ENCODE data around the gene ARL2.
A peak's percentile ranks its signal among the peaks of the same experiment; 100 is the strongest.

ARL2 gene

DNA sequence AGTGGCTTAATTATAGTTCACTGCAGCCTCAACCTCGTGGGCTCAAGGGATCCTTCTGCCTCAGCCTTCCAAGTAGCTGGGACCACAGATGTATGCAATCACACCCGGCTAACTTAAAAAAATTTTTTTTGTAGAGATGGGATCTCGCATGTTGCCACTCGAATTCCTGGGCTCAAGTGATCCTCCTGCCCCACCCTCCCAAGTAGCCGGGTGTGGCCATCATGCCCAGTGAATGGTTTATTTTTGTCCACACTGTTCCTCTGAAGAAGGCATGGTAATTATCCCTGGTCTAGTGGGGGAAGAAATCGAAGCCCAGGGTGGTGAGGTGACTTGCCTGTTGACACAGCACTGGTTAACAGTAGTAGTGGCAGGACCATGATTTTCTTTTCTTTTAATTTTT is 28.9 kb downstream of the ARL2 start:
- Histone ChIP-seq H3K4me3 (no peak overlapping the region), H3K9me3 (no peaks in the 10 kb centered on the region), H3K27me3 (peaks cover 18% of the 10 kb centered on the region), H4K20me1 (peaks cover 60% of the 10 kb centered on the region), H3K4me2 (peak overlapping the region; percentile 90), H3K36me3 (peaks cover 43% of the 10 kb centered on the region), H3K4me1 (peaks cover 67% of the 10 kb centered on the region), H3K9ac (no peak overlapping the region), H3K27ac (no peak overlapping the region)
- no peak for TF ChIP-seq Cebpa-rat (IDR thresholded peaks at IDR 0.05)

- Histone ChIP-seq H3K9me3 (no peaks in the 10 kb centered on the region), H3K36me3 (peaks cover 38% of the 10 kb centered on the region), H3K4me1 (peaks cover 59% of the 10 kb centered on the region), H3K27ac (no peak overlapping the region), H3K9ac (no peak overlapping the region), H3K4me3 (no peak overlapping the region), H3K27me3 (peaks cover 25% of the 10 kb centered on the region), H3K4me2 (no peak overlapping the region), H4K20me1 (peaks cover 60% of the 10 kb centered on the region)
- no peak for TF ChIP-seq Cebpa-rat (IDR thresholded peaks at IDR 0.05)
Observed at GRCh38 chr11:65043881-65044501, 30.0 kb downstream of the ARL2 start.

DNA sequence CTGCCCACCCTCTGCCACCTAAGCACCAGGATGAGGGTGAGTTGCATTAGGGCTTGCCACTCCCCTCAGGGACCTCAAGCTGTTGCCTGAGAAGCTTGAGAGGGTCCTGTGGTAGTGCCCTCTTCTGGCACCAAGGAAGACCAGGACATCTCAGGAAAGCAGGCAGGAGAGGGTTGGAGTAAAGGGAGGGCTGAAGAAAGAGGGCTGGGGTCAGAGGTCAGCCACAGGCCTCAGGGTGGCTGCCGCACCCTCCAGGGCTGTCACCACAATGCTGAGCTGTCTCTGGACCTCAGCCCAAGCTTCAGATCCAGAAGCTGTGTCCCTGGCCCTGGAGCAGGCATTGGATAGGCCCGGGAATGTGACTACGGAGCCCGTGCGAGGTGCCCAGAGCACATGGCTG is 31.1 kb downstream of the ARL2 start:
- Histone ChIP-seq H3K27ac (no peak overlapping the region; the same call in 1 of the 2 replicates), H3K27me3 (peaks cover 25% of the 10 kb centered on the region), H4K20me1 (peaks cover 60% of the 10 kb centered on the region), H3K9ac (0 out of 2 replicates have a peak overlapping the region, but pooled peaks have one; percentile 19), H3K4me2 (peak overlapping the region; percentile 52), H3K4me1 (peaks cover 48% of the 10 kb centered on the region), H3K36me3 (peaks cover 38% of the 10 kb centered on the region), H3K4me3 (no peak overlapping the region), H3K9me3 (no peaks in the 10 kb centered on the region)
- TF ChIP-seq Cebpa-rat (IDR thresholded peaks at IDR 0.05): no peak

DNA sequence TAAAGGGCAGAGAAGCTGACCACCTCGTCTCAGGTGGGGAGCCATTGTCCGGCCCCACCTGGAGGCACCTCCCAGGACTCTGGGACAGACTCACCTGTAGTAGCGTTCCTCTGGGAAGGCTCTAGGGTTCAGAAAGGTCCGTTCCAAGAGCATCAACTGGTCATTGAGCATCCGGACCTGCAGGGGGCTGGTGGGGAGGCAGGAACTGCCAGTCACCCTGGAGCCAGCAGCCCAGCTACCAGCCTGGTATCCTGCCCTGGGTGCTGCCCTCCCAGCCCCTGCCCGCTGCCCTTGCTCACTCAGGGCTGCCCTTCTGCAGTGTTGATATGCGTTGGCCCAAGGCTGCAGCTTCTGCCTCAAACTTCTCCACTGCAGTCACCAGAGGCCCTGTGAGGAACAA is 31.8 kb downstream of the ARL2 start:
- Histone ChIP-seq H3K4me3 (no peak overlapping the region), H3K4me1 (peaks cover 42% of the 10 kb centered on the region), H3K27ac (no peak overlapping the region; the same call in 1 of the 2 replicates), H3K9me3 (no peaks in the 10 kb centered on the region), H3K9ac (no peak overlapping the region), H3K4me2 (peak overlapping the region; percentile 52), H4K20me1 (peaks cover 60% of the 10 kb centered on the region), H3K36me3 (peaks cover 38% of the 10 kb centered on the region), H3K27me3 (peaks cover 25% of the 10 kb centered on the region)
- TF ChIP-seq Cebpa-rat (IDR thresholded peaks at IDR 0.05): no peak

DNA sequence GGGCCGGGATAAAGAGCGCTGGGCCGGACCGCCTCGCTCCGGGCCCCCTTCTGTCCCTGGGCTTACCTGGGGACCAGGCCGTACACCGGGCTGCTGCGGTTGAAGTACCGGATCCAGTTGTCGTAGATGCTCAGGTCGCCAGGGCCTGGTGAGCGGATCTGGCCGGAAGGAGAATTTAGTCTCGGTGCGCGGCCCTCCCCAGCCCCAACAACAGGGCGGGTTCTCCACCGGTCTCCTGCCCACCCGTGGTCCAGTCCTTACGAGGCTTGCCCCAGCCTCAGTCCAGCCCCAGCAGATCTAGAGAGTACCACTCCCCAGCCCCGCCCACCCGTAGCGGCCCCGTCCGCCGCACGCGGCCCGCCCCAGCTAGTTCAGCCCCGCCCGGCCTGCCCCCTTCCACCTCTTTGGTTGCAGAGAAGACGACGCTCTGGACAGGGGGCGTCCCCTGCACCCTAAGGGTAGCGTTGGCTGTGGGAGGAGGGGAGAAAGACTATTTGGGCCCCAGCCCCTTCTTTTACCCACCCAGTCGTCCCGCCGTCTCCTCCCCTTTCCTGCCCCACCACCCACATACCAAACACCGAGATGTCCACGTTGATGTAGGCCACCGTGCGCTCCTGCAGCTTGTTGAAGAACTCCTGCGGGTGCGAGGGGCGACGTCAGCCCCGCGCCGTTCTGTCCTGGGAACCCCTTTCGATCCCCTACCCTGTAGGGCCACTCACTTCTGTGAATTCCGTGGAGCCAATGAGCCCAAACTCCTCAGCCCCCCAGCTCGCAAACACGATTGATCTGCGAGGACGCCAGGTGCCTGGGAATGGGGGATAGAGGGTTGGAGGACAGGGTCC is 33.8 kb downstream of the ARL2 start:
- peaks cover 33% of the 10 kb centered on the region for H3K4me1 ChIP-seq
- H4K20me1 ChIP-seq: peaks cover 44% of the 10 kb centered on the region
- no peak overlapping the region for H3K9ac ChIP-seq
- H3K4me2 ChIP-seq: no peak overlapping the region
- H3K27me3 ChIP-seq: peaks cover 25% of the 10 kb centered on the region
- H3K4me3 ChIP-seq: no peak overlapping the region
- H3K27ac ChIP-seq: no peak overlapping the region
- peaks cover 38% of the 10 kb centered on the region for H3K36me3 ChIP-seq
- no peaks in the 10 kb centered on the region for H3K9me3 ChIP-seq
- no peak for TF ChIP-seq Cebpa-rat (IDR thresholded peaks at IDR 0.05)

DNA sequence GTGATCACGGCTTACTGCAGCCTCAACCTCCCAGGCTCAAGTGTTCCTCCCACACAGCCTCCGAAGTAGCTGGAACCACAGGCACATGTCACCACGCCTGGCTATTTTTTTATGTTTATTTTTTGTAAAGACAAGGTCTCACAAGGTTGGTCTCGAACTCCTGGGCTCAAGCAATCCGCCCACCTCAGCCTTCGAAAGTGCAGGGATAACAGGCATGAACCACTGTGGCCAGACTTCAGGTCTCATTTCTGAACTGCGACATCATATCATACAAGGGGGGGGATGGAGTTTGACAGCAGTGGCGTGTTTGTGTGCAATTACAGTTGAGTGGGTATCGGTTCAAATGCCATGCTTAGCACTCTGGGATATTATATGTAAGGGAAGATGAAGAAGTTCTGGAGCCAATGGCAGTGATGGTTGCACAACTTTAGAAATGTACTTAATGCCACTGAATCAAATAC is 37.5 kb downstream of the ARL2 start:
- no peak overlapping the region for H3K4me2 ChIP-seq

DNA sequence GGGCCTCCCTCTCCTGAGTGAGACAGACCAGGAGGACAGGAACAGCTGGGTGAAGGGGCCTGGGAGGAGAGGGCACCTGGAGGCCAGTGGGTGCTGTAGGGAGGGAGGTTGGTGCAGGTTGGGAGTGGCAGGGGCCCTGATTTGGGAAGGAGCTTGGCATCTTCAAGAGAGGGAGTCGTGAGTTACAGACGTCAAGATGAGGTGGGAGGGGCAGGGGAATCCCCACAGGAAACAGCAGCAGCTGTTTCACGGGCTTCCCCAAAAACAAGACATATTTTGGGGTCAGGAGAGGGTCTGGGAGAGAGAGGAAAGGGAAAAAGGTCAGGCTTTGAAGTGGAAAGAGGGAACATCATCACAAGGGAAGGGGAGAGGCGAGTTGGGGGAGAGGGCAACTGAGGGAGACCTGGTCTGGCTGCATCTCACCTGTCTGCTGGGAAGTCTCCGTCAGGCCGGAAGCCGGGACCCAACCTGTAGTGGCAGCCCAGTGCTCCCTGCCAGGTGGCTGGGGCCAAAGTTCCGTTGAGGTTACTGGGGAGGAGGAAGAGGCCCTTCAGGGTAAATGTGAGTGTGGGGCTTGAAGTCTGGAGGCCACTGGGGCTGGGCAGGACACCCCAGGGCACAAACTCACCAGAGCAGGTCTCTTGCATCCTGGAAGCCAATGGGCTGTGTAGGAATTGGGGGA is 40.0 kb downstream of the ARL2 start:
- Histone ChIP-seq H3K4me1 (peaks cover 20% of the 10 kb centered on the region), H4K20me1 (no peaks in the 10 kb centered on the region), H3K27me3 (no peaks in the 10 kb centered on the region), H3K27ac (0 out of 2 replicates have a peak overlapping the region, but pooled peaks have one; percentile 18), H3K9ac (0 out of 2 replicates have a peak overlapping the region, but pooled peaks have one; percentile 6), H3K4me3 (no peak overlapping the region), H3K9me3 (no peaks in the 10 kb centered on the region), H3K36me3 (no peaks in the 10 kb centered on the region), H3K4me2 (peak overlapping the region; percentile 57)
- no peak for TF ChIP-seq Cebpa-rat (IDR thresholded peaks at IDR 0.05)

More for the DNA sequence above, 37.5 kb downstream of the ARL2 start:
- no peak overlapping the region for H3K27ac ChIP-seq
- no peak overlapping the region for H3K4me3 ChIP-seq
- no peak for TF ChIP-seq Cebpa-rat (IDR thresholded peaks at IDR 0.05)
- no peak overlapping the region for H3K9ac ChIP-seq
- peaks cover 12% of the 10 kb centered on the region for H4K20me1 ChIP-seq
- peaks cover 3% of the 10 kb centered on the region; the same call in 1 of the 2 replicates for H3K36me3 ChIP-seq
- peaks cover 20% of the 10 kb centered on the region for H3K4me1 ChIP-seq
- no peaks in the 10 kb centered on the region for H3K9me3 ChIP-seq
- peaks cover 22% of the 10 kb centered on the region for H3K27me3 ChIP-seq

GRCh38 chr11:65055538-65055937 is 41.6 kb downstream of the ARL2 start:
- Histone ChIP-seq H3K27ac (no peak overlapping the region), H3K36me3 (no peaks in the 10 kb centered on the region), H3K4me1 (peaks cover 32% of the 10 kb centered on the region), H3K4me2 (no peak overlapping the region), H3K9ac (no peak overlapping the region), H3K4me3 (no peak overlapping the region), H4K20me1 (no peaks in the 10 kb centered on the region), H3K27me3 (no peaks in the 10 kb centered on the region), H3K9me3 (no peaks in the 10 kb centered on the region)
- no peak for TF ChIP-seq Cebpa-rat (IDR thresholded peaks at IDR 0.05)

- Histone ChIP-seq H3K27ac (no peak overlapping the region), H3K4me3 (no peak overlapping the region), H3K36me3 (no peaks in the 10 kb centered on the region), H3K9me3 (no peaks in the 10 kb centered on the region), H3K9ac (no peak overlapping the region), H3K4me1 (peaks cover 46% of the 10 kb centered on the region), H4K20me1 (no peaks in the 10 kb centered on the region), H3K4me2 (no peak overlapping the region), H3K27me3 (no peaks in the 10 kb centered on the region)
- TF ChIP-seq Cebpa-rat (IDR thresholded peaks at IDR 0.05): no peak
Observed at GRCh38 chr11:65056999-65057398, 43.0 kb downstream of the ARL2 start.
